ENCODE results near the gene MOCOS.

- TF ChIP-seq, protein P1, sequence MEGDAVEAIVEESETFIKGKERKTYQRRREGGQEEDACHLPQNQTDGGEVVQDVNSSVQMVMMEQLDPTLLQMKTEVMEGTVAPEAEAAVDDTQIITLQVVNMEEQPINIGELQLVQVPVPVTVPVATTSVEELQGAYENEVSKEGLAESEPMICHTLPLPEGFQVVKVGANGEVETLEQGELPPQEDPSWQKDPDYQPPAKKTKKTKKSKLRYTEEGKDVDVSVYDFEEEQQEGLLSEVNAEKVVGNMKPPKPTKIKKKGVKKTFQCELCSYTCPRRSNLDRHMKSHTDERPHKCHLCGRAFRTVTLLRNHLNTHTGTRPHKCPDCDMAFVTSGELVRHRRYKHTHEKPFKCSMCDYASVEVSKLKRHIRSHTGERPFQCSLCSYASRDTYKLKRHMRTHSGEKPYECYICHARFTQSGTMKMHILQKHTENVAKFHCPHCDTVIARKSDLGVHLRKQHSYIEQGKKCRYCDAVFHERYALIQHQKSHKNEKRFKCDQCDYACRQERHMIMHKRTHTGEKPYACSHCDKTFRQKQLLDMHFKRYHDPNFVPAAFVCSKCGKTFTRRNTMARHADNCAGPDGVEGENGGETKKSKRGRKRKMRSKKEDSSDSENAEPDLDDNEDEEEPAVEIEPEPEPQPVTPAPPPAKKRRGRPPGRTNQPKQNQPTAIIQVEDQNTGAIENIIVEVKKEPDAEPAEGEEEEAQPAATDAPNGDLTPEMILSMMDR (conservative IDR thresholded peaks at IDR 0.05; ENCODE audit: low read depth, low read length), result no peak
- TF ChIP-seq EZH2phosphoT487 (IDR thresholded peaks at IDR 0.05; ENCODE audit: borderline replicate concordance, low read length), result no peak
Measured at GRCh38 chr18:36247036-36247435, 59.7 kb downstream of the MOCOS start.
